ENCODE results near the gene KHDC4. TPM values are rescaled to one million over a fixed set of nuclear protein-coding genes. Genes with fewer than 3 reads are reported as not detected.

KHDC4 gene
- total RNA-seq, 4 donors from 2014 or later = 28.8 to 139 (median 64.2) TPM

- Histone ChIP-seq H3K27ac (peak overlapping the region; percentile 95 to 99), H3K36me3 (no peaks in the 10 kb centered on the region), H3K4me3 (no peak overlapping the region), H3K4me1 (peaks cover 10 to 36% of the 10 kb centered on the region in 2 donors), H3K9me3 (no peaks in the 10 kb centered on the region), H3K27me3 (no peaks in the 10 kb centered on the region)
- intact Hi-C loops (cut with DNase I; ENCODE audit: low total_unique reads) = no loop called here
- TF ChIP-seq, protein P1, sequence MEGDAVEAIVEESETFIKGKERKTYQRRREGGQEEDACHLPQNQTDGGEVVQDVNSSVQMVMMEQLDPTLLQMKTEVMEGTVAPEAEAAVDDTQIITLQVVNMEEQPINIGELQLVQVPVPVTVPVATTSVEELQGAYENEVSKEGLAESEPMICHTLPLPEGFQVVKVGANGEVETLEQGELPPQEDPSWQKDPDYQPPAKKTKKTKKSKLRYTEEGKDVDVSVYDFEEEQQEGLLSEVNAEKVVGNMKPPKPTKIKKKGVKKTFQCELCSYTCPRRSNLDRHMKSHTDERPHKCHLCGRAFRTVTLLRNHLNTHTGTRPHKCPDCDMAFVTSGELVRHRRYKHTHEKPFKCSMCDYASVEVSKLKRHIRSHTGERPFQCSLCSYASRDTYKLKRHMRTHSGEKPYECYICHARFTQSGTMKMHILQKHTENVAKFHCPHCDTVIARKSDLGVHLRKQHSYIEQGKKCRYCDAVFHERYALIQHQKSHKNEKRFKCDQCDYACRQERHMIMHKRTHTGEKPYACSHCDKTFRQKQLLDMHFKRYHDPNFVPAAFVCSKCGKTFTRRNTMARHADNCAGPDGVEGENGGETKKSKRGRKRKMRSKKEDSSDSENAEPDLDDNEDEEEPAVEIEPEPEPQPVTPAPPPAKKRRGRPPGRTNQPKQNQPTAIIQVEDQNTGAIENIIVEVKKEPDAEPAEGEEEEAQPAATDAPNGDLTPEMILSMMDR (IDR thresholded peaks at IDR 0.05) = no peak
- no peak for TF ChIP-seq POLR2A (IDR thresholded peaks at IDR 0.05)
- no peak for DNase-seq
Observed at GRCh38 chr1:155973723-155974122, 39.5 kb upstream of the KHDC4 start.

DNA sequence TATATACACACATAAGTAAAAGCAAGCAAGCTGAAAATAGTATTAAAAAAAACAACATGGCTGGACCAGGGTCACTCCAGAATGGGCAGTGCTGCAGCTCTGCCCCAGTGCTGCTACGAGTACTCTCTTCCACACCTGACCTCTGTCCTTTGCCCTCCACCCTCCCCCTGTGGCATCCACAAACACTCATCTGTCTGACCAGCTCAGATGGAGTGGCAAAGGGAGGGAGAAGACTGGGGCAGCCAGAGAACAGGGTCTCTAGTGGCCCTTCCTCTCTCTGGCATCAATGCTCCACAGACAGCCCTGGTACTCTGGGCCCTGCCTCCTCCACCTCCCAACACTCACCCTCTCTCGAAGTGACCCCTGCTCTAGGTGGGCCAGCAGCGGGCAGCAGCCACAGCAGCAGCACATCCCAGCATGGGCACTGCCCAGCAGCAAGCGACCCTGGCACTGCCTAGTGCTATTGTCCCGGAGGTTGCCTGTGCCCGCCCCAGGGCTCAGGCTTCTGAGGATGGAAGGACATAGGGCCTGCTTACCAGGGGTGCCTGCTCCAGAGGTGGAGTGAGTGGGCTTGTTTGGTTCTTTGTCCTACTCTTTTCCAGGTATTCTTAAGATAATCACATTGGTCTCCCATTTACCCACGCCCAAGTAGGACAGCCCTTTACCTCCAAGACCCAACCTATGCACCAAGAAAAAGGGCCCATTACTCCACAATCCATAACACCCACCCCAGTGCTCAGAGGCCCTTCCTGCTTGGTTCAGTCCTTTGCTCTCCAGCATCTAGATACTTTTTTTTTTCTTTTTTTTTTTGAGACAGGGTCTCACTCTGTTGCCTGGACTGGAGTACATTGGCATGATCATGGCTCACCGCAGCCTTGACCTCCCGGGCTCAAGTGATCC lies 37.9 kb upstream of the KHDC4 start:
- Histone ChIP-seq H3K4me1 (peaks cover 10 to 50% of the 10 kb centered on the region in 2 donors), H3K36me3 (no peaks in the 10 kb centered on the region), H3K9me3 (no peaks in the 10 kb centered on the region), H3K27ac (peak overlapping the region; percentile 44 to 99), H3K27me3 (no peaks in the 10 kb centered on the region), H3K4me3 (no peak overlapping the region)
- DNase-seq = no peak
- TF ChIP-seq, protein P1 (IDR thresholded peaks at IDR 0.05) = no peak
- no peak for TF ChIP-seq POLR2A (IDR thresholded peaks at IDR 0.05)
- intact Hi-C loops (cut with DNase I; ENCODE audit: low total_unique reads) = no loop called here

- Histone ChIP-seq H3K27me3 (no peaks in the 10 kb centered on the region), H3K36me3 (no peaks in the 10 kb centered on the region), H3K4me3 (no peak overlapping the region), H3K4me1 (peaks cover 10 to 49% of the 10 kb centered on the region in 2 donors), H3K27ac (peak overlapping the region; percentile 79 to 88), H3K9me3 (no peaks in the 10 kb centered on the region)
- TF ChIP-seq, protein P1 (IDR thresholded peaks at IDR 0.05) = no peak
- TF ChIP-seq POLR2A (IDR thresholded peaks at IDR 0.05) = no peak
- peak; percentile 66 for DNase-seq
- intact Hi-C loops (cut with DNase I; ENCODE audit: low total_unique reads) = no loop called here
Observed at GRCh38 chr1:155970531-155971167, 36.4 kb upstream of the KHDC4 start.

DNA sequence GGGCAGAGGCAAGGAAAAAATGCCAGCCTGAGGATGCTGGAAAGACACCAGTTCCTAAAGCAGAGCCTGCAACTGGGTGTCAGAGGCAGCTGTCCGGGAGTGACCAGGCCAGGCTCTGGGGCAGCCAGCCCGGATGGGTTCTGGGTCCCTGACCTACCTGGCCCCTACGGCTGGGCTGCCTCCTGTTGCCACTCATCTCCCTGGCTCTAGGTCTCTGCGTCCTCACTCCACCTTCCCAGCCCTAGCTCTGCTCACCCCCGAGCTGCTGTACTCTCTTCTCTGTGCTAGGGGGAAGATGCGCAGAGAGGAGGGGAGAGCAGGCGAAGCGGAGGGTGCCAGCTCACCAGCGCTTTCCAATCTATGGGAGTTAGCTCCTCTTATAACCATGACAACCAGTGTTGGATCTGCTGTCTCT lies 35.2 kb upstream of the KHDC4 start:
- Histone ChIP-seq H3K4me3 (no peak overlapping the region), H3K27me3 (no peaks in the 10 kb centered on the region), H3K4me1 (peaks cover 10 to 36% of the 10 kb centered on the region in 2 donors), H3K36me3 (no peaks in the 10 kb centered on the region), H3K9me3 (no peaks in the 10 kb centered on the region), H3K27ac (peak overlapping the region; percentile 79 to 88)
- DNase-seq = no peak
- intact Hi-C loops (cut with DNase I; ENCODE audit: low total_unique reads) = no loop called here
- no peak for TF ChIP-seq POLR2A (IDR thresholded peaks at IDR 0.05)
- TF ChIP-seq, protein P1 (IDR thresholded peaks at IDR 0.05) = no peak

GRCh38 chr1:155968670-155969069 lies 34.5 kb upstream of the KHDC4 start:
- TF ChIP-seq, protein P1 (IDR thresholded peaks at IDR 0.05) = no peak
- no peak for TF ChIP-seq POLR2A (IDR thresholded peaks at IDR 0.05)
- Histone ChIP-seq H3K9me3 (no peaks in the 10 kb centered on the region), H3K4me3 (no peak overlapping the region), H3K27ac (peak overlapping the region; percentile 79 to 88), H3K27me3 (no peaks in the 10 kb centered on the region), H3K36me3 (no peaks in the 10 kb centered on the region), H3K4me1 (peaks cover 10 to 35% of the 10 kb centered on the region in 2 donors)
- no peak for DNase-seq
- intact Hi-C loops (cut with DNase I; ENCODE audit: low total_unique reads) = no loop called here

Measured in uterus (tissue), 4 donors.